ENCODE measurements around the gene CCND2.

- TF ChIP-seq CTCF (IDR thresholded peaks at IDR 0.05): no peak
- TF ChIP-seq POLR2A (IDR thresholded peaks at IDR 0.05): no peak
These were observed 34.9 kb downstream of the CCND2 start for GRCh38 chr12:4308334-4308950.

All from testis (tissue), 2 donors.